Activated CD4-positive, alpha-beta T cell treated with anti-CD3 and anti-CD28 coated beads for 4 hours (primary cell): Measurements from ENCODE around the gene SGPP2.

ENCODE experiments used
- DNase-seq, 2 donors: peaks; one replicate each; pipeline ENCODE4 v3.0.0-alpha.2; 2020

SGPP2 gene

GRCh38 chr2:222592176-222592575 lies 167.8 kb downstream of the SGPP2 start:
- no peak for DNase-seq

- no peak for DNase-seq
Measured at GRCh38 chr2:222594679-222595078, 170.3 kb downstream of the SGPP2 start.

GRCh38 chr2:222595581-222595980 lies 171.2 kb downstream of the SGPP2 start:
- no peak for DNase-seq

- DNase-seq: no peak
Measured at GRCh38 chr2:222598611-222599010, 174.3 kb downstream of the SGPP2 start.

- DNase-seq: no peak
Measured at GRCh38 chr2:222603501-222603900, 179.2 kb downstream of the SGPP2 start.

GRCh38 chr2:222604749-222605515 lies 180.6 kb downstream of the SGPP2 start:
- no peak for DNase-seq

GRCh38 chr2:222606306-222606705 lies 182.0 kb downstream of the SGPP2 start:
- no peak for DNase-seq

GRCh38 chr2:222608081-222608480 lies 183.7 kb downstream of the SGPP2 start:
- DNase-seq: no peak

GRCh38 chr2:222609381-222609780 lies 185.0 kb downstream of the SGPP2 start:
- DNase-seq: no peak
